Mammary epithelial cell (primary cell): Measurements from ENCODE around the gene EVC2.

Experiments used
- EZH2 ChIP-seq: IDR thresholded peaks from 2 replicates; pipeline ENCODE4 v1.6.1; 2012; ENCODE audit warnings: low read length, inconsistent platforms, borderline replicate concordance
- TF ChIP-seq, protein P1 (sequence below), 2 donors: IDR thresholded peaks in 1 of 2; conservative IDR thresholded peaks in 1 of 2; 2 replicates each; pipeline ENCODE4 v1.5.1; 2011 to 2012; ENCODE audit warnings: inconsistent platforms in 2 of 2, low read length in 2 of 2, mild to moderate bottlenecking in 2 of 2, control low read depth in 1 of 2, low read depth in 1 of 2; ENCODE audit not compliant: insufficient read depth in 1 of 2; ENCODE audit errors: extremely low read depth in 1 of 2

DNA sequence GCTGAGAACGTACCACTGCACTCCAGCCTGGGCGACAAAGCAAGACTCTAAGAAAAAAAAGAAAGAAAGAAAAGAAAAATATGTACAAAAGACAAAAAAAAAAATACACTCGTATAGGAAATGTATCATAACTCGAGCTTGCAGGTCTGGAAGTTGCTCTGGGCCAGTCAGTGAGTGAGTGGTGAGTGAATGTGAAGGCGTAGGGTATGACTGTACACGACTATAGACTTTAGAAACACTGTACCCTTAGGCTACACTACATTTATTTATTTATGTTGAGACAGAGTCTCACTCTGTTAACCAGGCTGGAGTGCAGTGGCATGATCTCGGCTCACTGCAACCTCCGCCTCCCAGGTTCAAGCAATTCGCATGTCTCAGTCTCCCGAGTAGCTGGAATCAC, 29.4 kb downstream of the EVC2 start:
- TF ChIP-seq, protein P1, sequence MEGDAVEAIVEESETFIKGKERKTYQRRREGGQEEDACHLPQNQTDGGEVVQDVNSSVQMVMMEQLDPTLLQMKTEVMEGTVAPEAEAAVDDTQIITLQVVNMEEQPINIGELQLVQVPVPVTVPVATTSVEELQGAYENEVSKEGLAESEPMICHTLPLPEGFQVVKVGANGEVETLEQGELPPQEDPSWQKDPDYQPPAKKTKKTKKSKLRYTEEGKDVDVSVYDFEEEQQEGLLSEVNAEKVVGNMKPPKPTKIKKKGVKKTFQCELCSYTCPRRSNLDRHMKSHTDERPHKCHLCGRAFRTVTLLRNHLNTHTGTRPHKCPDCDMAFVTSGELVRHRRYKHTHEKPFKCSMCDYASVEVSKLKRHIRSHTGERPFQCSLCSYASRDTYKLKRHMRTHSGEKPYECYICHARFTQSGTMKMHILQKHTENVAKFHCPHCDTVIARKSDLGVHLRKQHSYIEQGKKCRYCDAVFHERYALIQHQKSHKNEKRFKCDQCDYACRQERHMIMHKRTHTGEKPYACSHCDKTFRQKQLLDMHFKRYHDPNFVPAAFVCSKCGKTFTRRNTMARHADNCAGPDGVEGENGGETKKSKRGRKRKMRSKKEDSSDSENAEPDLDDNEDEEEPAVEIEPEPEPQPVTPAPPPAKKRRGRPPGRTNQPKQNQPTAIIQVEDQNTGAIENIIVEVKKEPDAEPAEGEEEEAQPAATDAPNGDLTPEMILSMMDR (conservative IDR thresholded peaks at IDR 0.05 in 1 of 2, IDR thresholded peaks at IDR 0.05 in 1 of 2; ENCODE audit: extremely low read depth in 1 of 2, insufficient read depth in 1 of 2, low read depth in 1 of 2, low read length in 2 of 2) = no peak
- no peak for TF ChIP-seq EZH2
